HG02852 (cell line): Measurements from ENCODE around the gene GAS7.

ENCODE experiments used
- ATAC-seq: cut with Tn5 transposase; IDR thresholded peaks from one replicate; pipeline ENCODE4 v1.9.1; 2021; ENCODE audit warnings: mild to moderate bottlenecking, moderate library complexity; ENCODE audit not compliant: unreplicated experiment

Gene GAS7

GRCh38 chr17:10055262-10055975, 143.0 kb downstream of the GAS7 start:
- no peak for ATAC-seq

GRCh38 chr17:10053782-10054540, 144.4 kb downstream of the GAS7 start:
- no peak for ATAC-seq

- peak; percentile 45 for ATAC-seq
Measured at GRCh38 chr17:10052106-10052813, 146.1 kb downstream of the GAS7 start.

- ATAC-seq, result peak; percentile 8
Measured at GRCh38 chr17:10051112-10051511, 147.3 kb downstream of the GAS7 start.

- peak; percentile 40 for ATAC-seq
Measured at GRCh38 chr17:10050597-10051101, 147.8 kb downstream of the GAS7 start.

GRCh38 chr17:10048629-10049350, 149.6 kb downstream of the GAS7 start:
- no peak for ATAC-seq

GRCh38 chr17:10046786-10047785, 151.3 kb downstream of the GAS7 start:
- ATAC-seq, result peak; percentile 39

GRCh38 chr17:10045871-10046658, 152.3 kb downstream of the GAS7 start:
- no peak for ATAC-seq

GRCh38 chr17:10042589-10043244, 155.7 kb downstream of the GAS7 start:
- ATAC-seq, result no peak

- no peak for ATAC-seq
Measured at GRCh38 chr17:10041916-10042588, 156.4 kb downstream of the GAS7 start.

- no peak for ATAC-seq
Measured at GRCh38 chr17:10041287-10041612, 157.2 kb downstream of the GAS7 start.

- no peak for ATAC-seq
Measured at GRCh38 chr17:10036511-10037061, 161.8 kb downstream of the GAS7 start.

- no peak for ATAC-seq
Measured at GRCh38 chr17:10035885-10036284, 162.5 kb downstream of the GAS7 start.

GRCh38 chr17:10034719-10035475, 163.5 kb downstream of the GAS7 start:
- no peak for ATAC-seq

- ATAC-seq, result no peak
Measured at GRCh38 chr17:10033959-10034358, 164.4 kb downstream of the GAS7 start.

GRCh38 chr17:10033449-10033848, 165.0 kb downstream of the GAS7 start:
- peak; percentile 45 for ATAC-seq
